Renal cortex interstitium (tissue), 11 donors: ENCODE results near the gene GOLGA6L10. TPM values are rescaled to one million over a fixed set of nuclear protein-coding genes. Genes with fewer than 3 reads are reported as not detected.
"Not testable (repeated sequence)": the region's sequence is repeated elsewhere in the genome, so short reads cannot be mapped to it uniquely, and the experiment has no call there.

Source experiments
- DNase-seq, 11 donors: peaks; one replicate each; pipeline ENCODE4 v3.0.0-alpha.2; 2013; ENCODE audit warnings: low read depth in 9 of 11, low spot score in 4 of 11; ENCODE audit errors: extremely low read depth in 1 of 11
- polyA plus RNA-seq, 3 donors: library from polyadenylated mRNA; unstranded; fragments of 120-200 nt; gene quantifications; one replicate each; pipeline ENCODE4 v1.2.1, GENCODE V29; 2013; ENCODE audit not compliant: insufficient read length in 3 of 3

Gene GOLGA6L10
- polyA plus RNA-seq, 3 donors: 0.95 to 18.3 (median 6.4) TPM

GRCh38 chr15:82354546-82354945, 5.3 kb upstream of the GOLGA6L10 start:
- DNase-seq: not testable (repeated sequence)

- not testable (repeated sequence) for DNase-seq
Measured at GRCh38 chr15:82347645-82348044, 1.6 kb downstream of the GOLGA6L10 start.

GRCh38 chr15:82345176-82345575, 4.1 kb downstream of the GOLGA6L10 start:
- DNase-seq: not testable (repeated sequence)

GRCh38 chr15:82344421-82344820, 4.9 kb downstream of the GOLGA6L10 start:
- DNase-seq: not testable (repeated sequence)

- not testable (repeated sequence) for DNase-seq
Measured at GRCh38 chr15:82343851-82344250, 5.4 kb downstream of the GOLGA6L10 start.

GRCh38 chr15:82342632-82343374, 6.5 kb downstream of the GOLGA6L10 start:
- not testable (repeated sequence) for DNase-seq

GRCh38 chr15:82338573-82338972, 10.7 kb downstream of the GOLGA6L10 start:
- DNase-seq: not testable (repeated sequence)

- DNase-seq: not testable (repeated sequence)
Measured at GRCh38 chr15:82338053-82338452, 11.2 kb downstream of the GOLGA6L10 start.

- DNase-seq: not testable (repeated sequence)
Measured at GRCh38 chr15:82337051-82337450, 12.2 kb downstream of the GOLGA6L10 start.

- DNase-seq: not testable (repeated sequence)
Measured at GRCh38 chr15:82336180-82336647, 13.1 kb downstream of the GOLGA6L10 start.

GRCh38 chr15:82335006-82335405, 14.3 kb downstream of the GOLGA6L10 start:
- not testable (repeated sequence) for DNase-seq

- DNase-seq: not testable (repeated sequence)
Measured at GRCh38 chr15:82334554-82334932, 14.7 kb downstream of the GOLGA6L10 start.

GRCh38 chr15:82333603-82334553, 15.4 kb downstream of the GOLGA6L10 start:
- DNase-seq: not testable (repeated sequence)

GRCh38 chr15:82332711-82333602, 16.3 kb downstream of the GOLGA6L10 start:
- DNase-seq: not testable (repeated sequence)

- DNase-seq: not testable (repeated sequence)
Measured at GRCh38 chr15:82331576-82332304, 17.5 kb downstream of the GOLGA6L10 start.

- not testable (repeated sequence) for DNase-seq
Measured at GRCh38 chr15:82330921-82331320, 18.4 kb downstream of the GOLGA6L10 start.

- DNase-seq: not testable (repeated sequence)
Measured at GRCh38 chr15:82329039-82329438, 20.2 kb downstream of the GOLGA6L10 start.

- DNase-seq: not testable (repeated sequence)
Measured at GRCh38 chr15:82327372-82327771, 21.9 kb downstream of the GOLGA6L10 start.
